GM23338 (cell line): ENCODE data around the gene AMBRA1.

Experiments
- CREB1 ChIP-seq: fragments of 250-450 bp; sonication (Bioruptor Pico); IDR thresholded peaks from 2 replicates; pipeline ENCODE4 v1.5.0; 2020; ENCODE audit warnings: low read depth, mild to moderate bottlenecking, moderate library complexity
- EZH2 ChIP-seq: fragments of 200-600 bp; sonication (generic); IDR thresholded peaks from one replicate; pipeline ENCODE4 v1.8.0; 2017; ENCODE audit warnings: antibody characterized with exemption, mild to moderate bottlenecking, low read depth; ENCODE audit not compliant: unreplicated experiment
- EZH2phosphoT487 ChIP-seq: fragments of 200-600 bp; sonication (generic); IDR thresholded peaks from one replicate; pipeline ENCODE4 v1.8.1; 2018; ENCODE audit warnings: antibody characterized with exemption; ENCODE audit not compliant: unreplicated experiment
- JUNB ChIP-seq: IDR thresholded peaks from one replicate; pipeline ENCODE4 v1.6.1; 2016; ENCODE audit warnings: antibody characterized with exemption; ENCODE audit not compliant: unreplicated experiment
- NANOG ChIP-seq: IDR thresholded peaks from 2 replicates; pipeline ENCODE4 v1.6.1; 2016; ENCODE audit warnings: antibody characterized with exemption, borderline replicate concordance
- POLR2AphosphoS5 ChIP-seq: IDR thresholded peaks from 2 replicates; pipeline ENCODE4 v1.6.1; 2016; ENCODE audit warnings: antibody characterized with exemption, low read depth
- STAT1 ChIP-seq: IDR thresholded peaks from one replicate; pipeline ENCODE4 v1.6.1; 2016; ENCODE audit warnings: antibody characterized with exemption; ENCODE audit not compliant: unreplicated experiment
- ZNF114 ChIP-seq: fragments of 250-450 bp; sonication (Bioruptor Pico); IDR thresholded peaks from 2 replicates; pipeline ENCODE4 v1.5.0; 2020; ENCODE audit warnings: mild to moderate bottlenecking, moderate library complexity
- ZNF331 ChIP-seq: fragments of 250-450 bp; sonication (Bioruptor Pico); IDR thresholded peaks from 2 replicates; pipeline ENCODE4 v1.5.0; 2020; ENCODE audit warnings: low read depth, mild to moderate bottlenecking, moderate library complexity
- TF ChIP-seq, protein P1 (sequence below), 2 experiments: fragments of 200-600 bp in 1 of 2; sonication (generic) in 1 of 2; conservative IDR thresholded peaks; 2 replicates each; pipeline versions ENCODE4 v1.5.1 to v1.6.1; 2016 to 2017; ENCODE audit warnings: antibody characterized with exemption in 2 of 2, low read depth in 2 of 2, mild to moderate bottlenecking in 2 of 2, moderate library complexity in 1 of 2
- TF ChIP-seq, protein P2 (sequence below): IDR thresholded peaks from one replicate; pipeline ENCODE4 v1.6.1; 2018; ENCODE audit warnings: antibody characterized with exemption; ENCODE audit not compliant: unreplicated experiment
- TF ChIP-seq, protein P3 (sequence below): IDR thresholded peaks from 2 replicates; pipeline ENCODE4 v1.6.1; 2016; ENCODE audit warnings: antibody characterized with exemption

- TF ChIP-seq, protein P1, sequence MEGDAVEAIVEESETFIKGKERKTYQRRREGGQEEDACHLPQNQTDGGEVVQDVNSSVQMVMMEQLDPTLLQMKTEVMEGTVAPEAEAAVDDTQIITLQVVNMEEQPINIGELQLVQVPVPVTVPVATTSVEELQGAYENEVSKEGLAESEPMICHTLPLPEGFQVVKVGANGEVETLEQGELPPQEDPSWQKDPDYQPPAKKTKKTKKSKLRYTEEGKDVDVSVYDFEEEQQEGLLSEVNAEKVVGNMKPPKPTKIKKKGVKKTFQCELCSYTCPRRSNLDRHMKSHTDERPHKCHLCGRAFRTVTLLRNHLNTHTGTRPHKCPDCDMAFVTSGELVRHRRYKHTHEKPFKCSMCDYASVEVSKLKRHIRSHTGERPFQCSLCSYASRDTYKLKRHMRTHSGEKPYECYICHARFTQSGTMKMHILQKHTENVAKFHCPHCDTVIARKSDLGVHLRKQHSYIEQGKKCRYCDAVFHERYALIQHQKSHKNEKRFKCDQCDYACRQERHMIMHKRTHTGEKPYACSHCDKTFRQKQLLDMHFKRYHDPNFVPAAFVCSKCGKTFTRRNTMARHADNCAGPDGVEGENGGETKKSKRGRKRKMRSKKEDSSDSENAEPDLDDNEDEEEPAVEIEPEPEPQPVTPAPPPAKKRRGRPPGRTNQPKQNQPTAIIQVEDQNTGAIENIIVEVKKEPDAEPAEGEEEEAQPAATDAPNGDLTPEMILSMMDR (conservative IDR thresholded peaks at IDR 0.05; ENCODE audit: low read depth in 2 of 2), result no peak
- TF ChIP-seq JUNB (no peak), EZH2phosphoT487 (no peak), EZH2 (no peak), POLR2AphosphoS5 (no peak), CREB1 (CRISPR knock-in tag) (no peak), ZNF331 (no peak), ZNF114 (CRISPR knock-in tag) (no peak), NANOG (no peak), STAT1 (no peak)
- TF ChIP-seq, protein P2, sequence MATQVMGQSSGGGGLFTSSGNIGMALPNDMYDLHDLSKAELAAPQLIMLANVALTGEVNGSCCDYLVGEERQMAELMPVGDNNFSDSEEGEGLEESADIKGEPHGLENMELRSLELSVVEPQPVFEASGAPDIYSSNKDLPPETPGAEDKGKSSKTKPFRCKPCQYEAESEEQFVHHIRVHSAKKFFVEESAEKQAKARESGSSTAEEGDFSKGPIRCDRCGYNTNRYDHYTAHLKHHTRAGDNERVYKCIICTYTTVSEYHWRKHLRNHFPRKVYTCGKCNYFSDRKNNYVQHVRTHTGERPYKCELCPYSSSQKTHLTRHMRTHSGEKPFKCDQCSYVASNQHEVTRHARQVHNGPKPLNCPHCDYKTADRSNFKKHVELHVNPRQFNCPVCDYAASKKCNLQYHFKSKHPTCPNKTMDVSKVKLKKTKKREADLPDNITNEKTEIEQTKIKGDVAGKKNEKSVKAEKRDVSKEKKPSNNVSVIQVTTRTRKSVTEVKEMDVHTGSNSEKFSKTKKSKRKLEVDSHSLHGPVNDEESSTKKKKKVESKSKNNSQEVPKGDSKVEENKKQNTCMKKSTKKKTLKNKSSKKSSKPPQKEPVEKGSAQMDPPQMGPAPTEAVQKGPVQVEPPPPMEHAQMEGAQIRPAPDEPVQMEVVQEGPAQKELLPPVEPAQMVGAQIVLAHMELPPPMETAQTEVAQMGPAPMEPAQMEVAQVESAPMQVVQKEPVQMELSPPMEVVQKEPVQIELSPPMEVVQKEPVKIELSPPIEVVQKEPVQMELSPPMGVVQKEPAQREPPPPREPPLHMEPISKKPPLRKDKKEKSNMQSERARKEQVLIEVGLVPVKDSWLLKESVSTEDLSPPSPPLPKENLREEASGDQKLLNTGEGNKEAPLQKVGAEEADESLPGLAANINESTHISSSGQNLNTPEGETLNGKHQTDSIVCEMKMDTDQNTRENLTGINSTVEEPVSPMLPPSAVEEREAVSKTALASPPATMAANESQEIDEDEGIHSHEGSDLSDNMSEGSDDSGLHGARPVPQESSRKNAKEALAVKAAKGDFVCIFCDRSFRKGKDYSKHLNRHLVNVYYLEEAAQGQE, result no peak
- TF ChIP-seq, protein P3, sequence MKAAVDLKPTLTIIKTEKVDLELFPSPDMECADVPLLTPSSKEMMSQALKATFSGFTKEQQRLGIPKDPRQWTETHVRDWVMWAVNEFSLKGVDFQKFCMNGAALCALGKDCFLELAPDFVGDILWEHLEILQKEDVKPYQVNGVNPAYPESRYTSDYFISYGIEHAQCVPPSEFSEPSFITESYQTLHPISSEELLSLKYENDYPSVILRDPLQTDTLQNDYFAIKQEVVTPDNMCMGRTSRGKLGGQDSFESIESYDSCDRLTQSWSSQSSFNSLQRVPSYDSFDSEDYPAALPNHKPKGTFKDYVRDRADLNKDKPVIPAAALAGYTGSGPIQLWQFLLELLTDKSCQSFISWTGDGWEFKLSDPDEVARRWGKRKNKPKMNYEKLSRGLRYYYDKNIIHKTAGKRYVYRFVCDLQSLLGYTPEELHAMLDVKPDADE, result no peak
Observed at GRCh38 chr11:46625406-46625805, 31.6 kb upstream of the AMBRA1 start.
